HFFc6 (cell line): ENCODE measurements around the gene TECPR2. TPM values are rescaled to one million over a fixed set of nuclear protein-coding genes. Genes with fewer than 3 reads are reported as not detected.

Experiments used
- DNase-seq: peaks from one replicate; pipeline ENCODE4 v3.0.0-alpha.2; 2018
- H3K27ac Mint-ChIP-seq: 2 replicates; pipeline ENCODE4 v1.8.0; 2020; ENCODE audit warnings: mild to moderate bottlenecking, mixed read lengths
- H3K27me3 Mint-ChIP-seq: 2 replicates; pipeline ENCODE4 v1.8.0; 2021; ENCODE audit warnings: mild to moderate bottlenecking, moderate library complexity, mixed read lengths; ENCODE audit not compliant: insufficient read depth
- H3K36me3 Mint-ChIP-seq: 2 replicates; pipeline ENCODE4 v1.8.0; 2021; ENCODE audit warnings: low read depth, mixed read lengths
- H3K4me1 Mint-ChIP-seq: 2 replicates; pipeline ENCODE4 v1.8.0; 2020; ENCODE audit warnings: low read depth, mixed read lengths
- H3K4me3 Mint-ChIP-seq: 2 replicates; pipeline ENCODE4 v1.8.0; 2020; ENCODE audit warnings: mild to moderate bottlenecking, moderate library complexity, mixed read lengths
- H3K9me3 Mint-ChIP-seq: 2 replicates; pipeline ENCODE4 v1.8.0; 2020; ENCODE audit warnings: mild to moderate bottlenecking, mixed read lengths
- total RNA-seq, 6 experiments: library from RNA; stranded (reverse); fragmentation: NEBNext Ultra II Directional; extraction: Animal tissue kit (Norgen Biotek cat#: 25700); gene quantifications; 2 replicates in 1 of 6; 3 replicates in 5 of 6; pipeline ENCODE4 v1.2.3, GENCODE V29; 2021
- TF ChIP-seq, protein P1 (sequence below): fragments of 200-600 bp; sonication (generic); IDR thresholded peaks from 2 replicates; pipeline ENCODE4 v1.5.0; 2021; ENCODE audit warnings: antibody characterized with exemption, mild to moderate bottlenecking

TECPR2 gene
- total RNA-seq, 6 experiments from 2014 or later, result 22.0 to 29.6 (median 26.4) TPM

- H3K9me3 Mint-ChIP-seq, result no peaks in the 10 kb centered on the region
- peaks cover 10% of the 10 kb centered on the region for H3K4me1 Mint-ChIP-seq
- no peaks in the 10 kb centered on the region; the same call in 1 of the 2 replicates for H3K36me3 Mint-ChIP-seq
- TF ChIP-seq, protein P1, sequence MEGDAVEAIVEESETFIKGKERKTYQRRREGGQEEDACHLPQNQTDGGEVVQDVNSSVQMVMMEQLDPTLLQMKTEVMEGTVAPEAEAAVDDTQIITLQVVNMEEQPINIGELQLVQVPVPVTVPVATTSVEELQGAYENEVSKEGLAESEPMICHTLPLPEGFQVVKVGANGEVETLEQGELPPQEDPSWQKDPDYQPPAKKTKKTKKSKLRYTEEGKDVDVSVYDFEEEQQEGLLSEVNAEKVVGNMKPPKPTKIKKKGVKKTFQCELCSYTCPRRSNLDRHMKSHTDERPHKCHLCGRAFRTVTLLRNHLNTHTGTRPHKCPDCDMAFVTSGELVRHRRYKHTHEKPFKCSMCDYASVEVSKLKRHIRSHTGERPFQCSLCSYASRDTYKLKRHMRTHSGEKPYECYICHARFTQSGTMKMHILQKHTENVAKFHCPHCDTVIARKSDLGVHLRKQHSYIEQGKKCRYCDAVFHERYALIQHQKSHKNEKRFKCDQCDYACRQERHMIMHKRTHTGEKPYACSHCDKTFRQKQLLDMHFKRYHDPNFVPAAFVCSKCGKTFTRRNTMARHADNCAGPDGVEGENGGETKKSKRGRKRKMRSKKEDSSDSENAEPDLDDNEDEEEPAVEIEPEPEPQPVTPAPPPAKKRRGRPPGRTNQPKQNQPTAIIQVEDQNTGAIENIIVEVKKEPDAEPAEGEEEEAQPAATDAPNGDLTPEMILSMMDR, result peak; percentile 91
- H3K27me3 Mint-ChIP-seq, result peaks cover 2% of the 10 kb centered on the region; the same call in 1 of the 2 replicates
- peak overlapping the region; percentile 83 for H3K4me3 Mint-ChIP-seq
- peak; percentile 53 for DNase-seq
- peak overlapping the region; percentile 54 for H3K27ac Mint-ChIP-seq
Measured at GRCh38 chr14:102437997-102438915, 75.5 kb downstream of the TECPR2 start.

- TF ChIP-seq, protein P1, result no peak
- Mint-ChIP-seq H3K9me3 (no peaks in the 10 kb centered on the region), H3K4me3 (no peak overlapping the region), H3K27me3 (peaks cover 2% of the 10 kb centered on the region; the same call in 1 of the 2 replicates), H3K4me1 (peaks cover 10% of the 10 kb centered on the region), H3K36me3 (no peaks in the 10 kb centered on the region; the same call in 1 of the 2 replicates), H3K27ac (no peak overlapping the region)
- no peak for DNase-seq
Measured at GRCh38 chr14:102439556-102439955, 76.8 kb downstream of the TECPR2 start.

DNA sequence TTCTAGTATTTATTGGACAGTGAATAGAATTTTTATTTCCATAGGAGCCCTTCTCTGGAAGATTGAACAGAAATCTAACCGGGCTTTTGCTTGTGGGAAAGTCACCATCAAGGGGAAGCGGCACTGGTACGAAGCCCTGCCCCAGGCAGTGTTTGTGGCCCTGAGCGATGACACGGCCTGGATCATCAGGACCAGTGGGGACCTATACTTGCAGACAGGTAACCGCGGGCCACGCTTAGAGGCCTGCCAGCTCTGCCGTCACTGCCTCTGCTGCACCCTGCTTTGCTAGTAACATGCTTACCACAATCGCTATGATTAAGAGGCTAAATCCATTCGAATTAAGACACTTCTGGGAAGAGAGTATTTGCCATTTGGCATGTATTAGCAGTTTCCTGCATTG, 77.7 kb downstream of the TECPR2 start:
- Mint-ChIP-seq H3K36me3 (no peaks in the 10 kb centered on the region; the same call in 1 of the 2 replicates), H3K27me3 (peaks cover 2% of the 10 kb centered on the region; the same call in 1 of the 2 replicates), H3K27ac (no peak overlapping the region), H3K9me3 (no peaks in the 10 kb centered on the region), H3K4me1 (peaks cover 10% of the 10 kb centered on the region), H3K4me3 (no peak overlapping the region)
- DNase-seq, result no peak
- TF ChIP-seq, protein P1, result no peak

DNA sequence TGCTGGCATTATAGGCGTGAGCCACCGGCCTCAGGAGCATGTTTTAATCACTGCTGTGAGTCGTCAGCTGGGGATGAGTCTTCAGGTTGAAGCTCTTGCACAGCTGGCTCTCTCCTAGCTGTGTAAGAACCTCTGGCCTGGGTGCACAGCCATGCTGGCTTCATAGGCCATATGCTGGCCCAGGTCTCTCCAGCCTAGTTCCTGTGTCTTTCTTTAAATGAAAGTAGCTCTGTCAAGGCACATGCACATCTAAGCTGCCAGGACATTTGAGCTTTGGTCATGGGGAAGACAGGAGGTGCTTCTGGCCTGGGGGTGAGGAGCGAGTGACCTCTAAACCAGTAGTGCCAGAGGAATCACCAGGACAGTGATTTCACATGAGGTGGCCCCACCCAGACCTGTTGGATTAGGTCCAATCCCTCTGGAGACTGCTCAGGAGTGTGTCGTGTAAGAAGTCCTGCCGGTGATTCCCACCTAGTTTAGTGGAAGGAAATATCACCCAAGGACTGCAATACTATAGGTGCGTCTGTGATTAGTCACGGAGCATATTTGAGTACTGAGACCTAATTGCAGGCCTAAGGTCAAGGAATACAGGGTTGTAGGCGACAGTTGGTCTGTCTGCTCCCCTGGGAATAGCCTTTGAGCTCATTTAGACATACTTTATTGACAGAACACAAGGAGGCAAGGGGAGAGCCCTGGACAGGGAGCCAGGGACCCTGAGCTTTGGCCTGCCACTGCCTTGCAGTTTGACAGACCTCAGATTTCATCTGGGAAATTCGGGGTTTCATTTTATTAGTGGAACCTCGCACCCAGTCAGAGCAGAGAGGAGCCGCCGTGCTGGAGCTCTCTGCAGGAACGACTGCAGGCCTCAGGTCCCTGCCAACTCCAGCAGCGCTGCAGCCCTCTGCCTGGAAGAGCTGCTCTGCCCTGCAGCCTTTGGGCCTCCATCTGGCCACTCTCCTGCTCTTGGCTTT, 79.8 kb downstream of the TECPR2 start:
- Mint-ChIP-seq H3K27me3 (peaks cover 2% of the 10 kb centered on the region; the same call in 1 of the 2 replicates), H3K36me3 (peaks cover 5% of the 10 kb centered on the region; the same call in 1 of the 2 replicates), H3K4me1 (peaks cover 10% of the 10 kb centered on the region), H3K27ac (no peak overlapping the region), H3K4me3 (no peak overlapping the region), H3K9me3 (no peaks in the 10 kb centered on the region)
- peak; percentile 4 for DNase-seq
- TF ChIP-seq, protein P1, result no peak

- Mint-ChIP-seq H3K36me3 (peaks cover 5% of the 10 kb centered on the region; the same call in 1 of the 2 replicates), H3K27ac (no peak overlapping the region), H3K4me1 (no peaks in the 10 kb centered on the region), H3K27me3 (no peaks in the 10 kb centered on the region), H3K9me3 (no peaks in the 10 kb centered on the region), H3K4me3 (no peak overlapping the region)
- TF ChIP-seq, protein P1, result no peak
- DNase-seq, result no peak
Measured at GRCh38 chr14:102445066-102445465, 82.3 kb downstream of the TECPR2 start.
